ENCODE data around the gene MOGAT2. TPM values are rescaled to one million over a fixed set of nuclear protein-coding genes. Genes with fewer than 3 reads are reported as not detected.

MOGAT2 gene
- total and polyA plus RNA-seq, 2 of the 13 experiments (the other 11 are each of a cell fraction or from before 2014, with no cell fraction given) = 27.2 to 27.8 TPM

GRCh38 chr11:75734491-75735180, 17.0 kb downstream of the MOGAT2 start:
- no peaks in the 10 kb centered on the region for H3K79me2 ChIP-seq (ENCODE audit: insufficient read depth, low read length)
- no peaks in the 10 kb centered on the region for H3K9me3 ChIP-seq (ENCODE audit: low read length)
- H3K27me3 ChIP-seq (ENCODE audit: control insufficient read depth in 1 of 2, insufficient read depth in 2 of 2, low read length in 2 of 2) = no peaks in the 10 kb centered on the region
- DNase-seq (ENCODE audit: low spot score) = peak; percentile 50
- peaks cover 39% of the 10 kb centered on the region for H3K4me1 ChIP-seq (ENCODE audit: insufficient read depth, low read length)
- CTCF ChIA-PET (ENCODE audit: low intra/inter-chr PET ratio, low total read pairs) = no interaction called here
- H4K20me1 ChIP-seq (ENCODE audit: insufficient read depth, low read length) = no peaks in the 10 kb centered on the region
- WGBS (ENCODE audit: low lambda C conversion rate) = 18% methylated on average over 4 of the region's 5 CpGs
- no TSS peak for BruUV-seq (replicated peaks)
- H3K27ac ChIP-seq (ENCODE audit: extremely low read length, insufficient read depth, low read length) = no peak overlapping the region
- POLR2A ChIA-PET = interaction anchor here (0.9 to 2.0 kb wide), 7 partner anchors 12 to 49 kb away, joined by 3 to 12 read pairs (median 4); no protein-coding TSS in a partner anchor
- in situ Hi-C loops (cut with HindIII; ENCODE audit: extremely low pct_ligation_motif_present, low pct_unique_long_range_greater_than_20kb) = no loop called here
- peak; percentile 72 for ATAC-seq
- H3K4me2 ChIP-seq (ENCODE audit: low read depth, low read length) = peak overlapping the region; percentile 52
- H3K36me3 ChIP-seq (replicated peaks in 1 of 2; ENCODE audit: control insufficient read depth in 1 of 2, insufficient read depth in 2 of 2, low read length in 2 of 2) = peaks cover 1 to 10% of the 10 kb centered on the region in 2 experiments; a peak in 2 of 5 replicates
- no peak overlapping the region for H2AFZ ChIP-seq (ENCODE audit: low read length)
- intact Hi-C loops (cut with micrococcal nuclease; ENCODE audit: unreplicated experiment) = no loop called here
- no peak overlapping the region for H3K4me3 ChIP-seq (replicated peaks in 1 of 3; ENCODE audit: insufficient read depth in 1 of 3, low read depth in 2 of 3, low read length in 3 of 3)
- FAIRE-seq = peak; percentile 71
- no peak overlapping the region for H3K9ac ChIP-seq (ENCODE audit: insufficient read depth, low read depth, low read length)
- TF ChIP-seq SALL2 (CRISPR knock-in tag; IDR thresholded peaks at IDR 0.05) = no peak
- TF ChIP-seq SRSF9 (IDR thresholded peaks at IDR 0.05; ENCODE audit: borderline replicate concordance, insufficient read depth, low read depth, low read length, poor library complexity, severe bottlenecking) = no peak
- TF ChIP-seq, protein P1, sequence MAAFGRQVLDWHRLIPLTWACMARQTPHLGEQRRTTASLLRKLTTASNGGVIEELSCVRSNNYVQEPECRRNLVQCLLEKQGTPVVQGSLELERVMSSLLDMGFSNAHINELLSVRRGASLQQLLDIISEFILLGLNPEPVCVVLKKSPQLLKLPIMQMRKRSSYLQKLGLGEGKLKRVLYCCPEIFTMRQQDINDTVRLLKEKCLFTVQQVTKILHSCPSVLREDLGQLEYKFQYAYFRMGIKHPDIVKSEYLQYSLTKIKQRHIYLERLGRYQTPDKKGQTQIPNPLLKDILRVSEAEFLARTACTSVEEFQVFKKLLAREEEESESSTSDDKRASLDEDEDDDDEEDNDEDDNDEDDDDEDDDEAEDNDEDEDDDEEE (CRISPR knock-in tag; IDR thresholded peaks at IDR 0.05) = no peak
- 0 out of 2 replicates have a peak, but pooled peaks have one; percentile 39 for TF ChIP-seq ZNF614 (CRISPR knock-in tag; IDR thresholded peaks at IDR 0.05; ENCODE audit: borderline replicate concordance)
- no peak for TF ChIP-seq ZBTB33 (CRISPR knock-in tag; IDR thresholded peaks at IDR 0.05)
- TF ChIP-seq ZBTB46 (CRISPR knock-in tag; IDR thresholded peaks at IDR 0.05; ENCODE audit: borderline replicate concordance) = no peak
- TF ChIP-seq SP4 (CRISPR knock-in tag; IDR thresholded peaks at IDR 0.05) = no peak
- no peak for TF ChIP-seq ZNF510 (CRISPR knock-in tag; IDR thresholded peaks at IDR 0.05; ENCODE audit: low read depth)
- no peak for TF ChIP-seq ZNF569 (CRISPR knock-in tag; IDR thresholded peaks at IDR 0.05; ENCODE audit: borderline replicate concordance)
- TF ChIP-seq ZNF235 (CRISPR knock-in tag; IDR thresholded peaks at IDR 0.05; ENCODE audit: borderline replicate concordance) = no peak
- TF ChIP-seq ZNF766 (CRISPR knock-in tag; IDR thresholded peaks at IDR 0.05; ENCODE audit: borderline replicate concordance) = no peak
- no peak for TF ChIP-seq NKX3-1 (CRISPR knock-in tag; IDR thresholded peaks at IDR 0.05)
- TF ChIP-seq ATF2 (CRISPR knock-in tag; IDR thresholded peaks at IDR 0.05) = no peak
- no peak for TF ChIP-seq KDM5B (CRISPR knock-in tag; IDR thresholded peaks at IDR 0.05; ENCODE audit: borderline replicate concordance)
- TF ChIP-seq FOXA3 (CRISPR knock-in tag; IDR thresholded peaks at IDR 0.05) = 0 out of 2 replicates have a peak, but pooled peaks have one; percentile 6
- no peak for TF ChIP-seq MLLT10 (CRISPR knock-in tag; IDR thresholded peaks at IDR 0.05)
- peak; percentile 77 for TF ChIP-seq GATAD2A (CRISPR knock-in tag; IDR thresholded peaks at IDR 0.05)
- TF ChIP-seq SNAPC5 (CRISPR knock-in tag; IDR thresholded peaks at IDR 0.05; ENCODE audit: borderline replicate concordance) = no peak
